CD4-positive, alpha-beta memory T cell (primary cell): ENCODE measurements around the gene CXCR6. TPM values are rescaled to one million over a fixed set of nuclear protein-coding genes. Genes with fewer than 3 reads are reported as not detected.

ENCODE experiments used
- CTCF ChIA-PET: fragments of 350-600 bp; sonication (Branson Sonifier 250); formaldehyde crosslinking; loops from one replicate; lab custom pipeline; 2021; ENCODE audit warnings: inconsistent platforms; ENCODE audit not compliant: partially characterized antibody; lab: Charles Lee
- POLR2A ChIA-PET: fragments of 350-600 bp; sonication (Branson Sonifier 250); formaldehyde crosslinking; loops from one replicate; lab custom pipeline; 2021; ENCODE audit not compliant: partially characterized antibody; lab: Charles Lee
- DNase-seq, 5 donors: peaks; one replicate each; pipeline versions ENCODE4 v3.0.0 to v3.0.0-alpha.2; 2020 to 2022; ENCODE audit warnings: mixed read lengths in 1 of 5
- H3K27ac ChIP-seq: one replicate; pipeline ENCODE4 v1.7.0; 2013; ENCODE audit warnings: low read depth, low read length
- H3K27me3 ChIP-seq: 2 replicates; pipeline ENCODE4 v1.7.0; 2013; ENCODE audit warnings: mild to moderate bottlenecking, low read length, moderate library complexity; ENCODE audit not compliant: insufficient read depth
- H3K36me3 ChIP-seq: 2 replicates; pipeline ENCODE4 v1.7.0; 2013; ENCODE audit warnings: mild to moderate bottlenecking, low read length, moderate library complexity; ENCODE audit not compliant: insufficient read depth
- H3K4me1 ChIP-seq: 2 replicates; pipeline ENCODE4 v1.7.0; 2013; ENCODE audit warnings: mild to moderate bottlenecking, low read length, moderate library complexity; ENCODE audit not compliant: insufficient read depth
- H3K4me3 ChIP-seq, 2 donors: one replicate each; pipeline ENCODE4 v1.7.0; 2013; ENCODE audit warnings: low read length in 2 of 2, mild to moderate bottlenecking in 1 of 2
- H3K9me3 ChIP-seq, 2 donors: one replicate each; pipeline ENCODE4 v1.7.0; 2013; ENCODE audit warnings: low read length in 2 of 2, control low read depth in 1 of 2; ENCODE audit not compliant: control insufficient read depth in 1 of 2
- H3K27ac Mint-ChIP-seq, 7 donors: one replicate each; pipeline ENCODE4 v1.8.0; 2020 to 2021; ENCODE audit warnings: mixed read lengths in 7 of 7, mild to moderate bottlenecking in 6 of 7, inconsistent platforms in 3 of 7, moderate library complexity in 3 of 7
- H3K27me3 Mint-ChIP-seq, 2 donors: one replicate each; pipeline ENCODE4 v1.8.0; 2020 to 2021; ENCODE audit warnings: mixed read lengths in 2 of 2
- H3K36me3 Mint-ChIP-seq, 2 donors: one replicate each; pipeline ENCODE4 v1.8.0; 2020 to 2021; ENCODE audit warnings: mixed read lengths in 2 of 2, inconsistent platforms in 1 of 2, mild to moderate bottlenecking in 1 of 2
- H3K4me1 Mint-ChIP-seq, 4 donors: one replicate each; pipeline ENCODE4 v1.8.0; 2020 to 2021; ENCODE audit warnings: mixed read lengths in 4 of 4, mild to moderate bottlenecking in 1 of 4
- H3K4me3 Mint-ChIP-seq, 8 donors: one replicate each; pipeline ENCODE4 v1.8.0; 2020 to 2021; ENCODE audit warnings: mixed read lengths in 8 of 8, mild to moderate bottlenecking in 7 of 8, moderate library complexity in 6 of 8, inconsistent platforms in 3 of 8
- H3K9me3 Mint-ChIP-seq, 8 donors: one replicate each; pipeline ENCODE4 v1.8.0; 2020 to 2021; ENCODE audit warnings: mixed read lengths in 8 of 8, mild to moderate bottlenecking in 5 of 8, inconsistent platforms in 3 of 8, moderate library complexity in 1 of 8
- intact Hi-C: fragments of 100-400 bp; cut with micrococcal nuclease; formaldehyde crosslinking; loops from one replicate; pipeline ENCODE4 v1.15.1; 2023
- polyA plus RNA-seq, 2 donors: library from polyadenylated mRNA; unstranded; fragments of 300-500 nt; fragmentation: Illumina TruSeq; gene quantifications; one replicate each; pipeline ENCODE4 v1.2.3, GENCODE V29; 2021
- total RNA-seq, 2 experiments: library from RNA; stranded (reverse); gene quantifications; one replicate each; pipeline ENCODE4 v1.2.3, GENCODE V29; 2021

The CXCR6 gene
- total and polyA plus RNA-seq, 4 experiments from 2014 or later: 6.1 to 13.6 (median 9.1) TPM

GRCh38 chr3:45978006-45978761 lies 34.9 kb downstream of the CXCR6 start:
- CTCF ChIA-PET: interaction anchor here (2.3 to 6.1 kb wide), 4 partner anchors 10 to 100 kb away, joined by 8 to 65 read pairs (median 12); partner anchors contain the start of gene CXCR6

GRCh38 chr3:45979378-45979777 lies 36.1 kb downstream of the CXCR6 start:
- Mint-ChIP-seq H3K4me3 (peak overlapping the region in 5 of 8 donors; percentile 35 to 92 (median 42)), H3K9me3 (no peaks in the 10 kb centered on the region), H3K4me1 (peaks cover 48 to 93% (median 68%) of the 10 kb centered on the region in 4 donors), H3K27ac (peak overlapping the region; percentile 63 to 88 (median 86)), H3K27me3 (no peaks in the 10 kb centered on the region), H3K36me3 (peaks cover 50 to 73% of the 10 kb centered on the region in 2 donors)
- POLR2A ChIA-PET: interaction anchor here (0.6 to 4.6 kb wide), 9 partner anchors 10 to 374 kb away, joined by 3 to 51 read pairs (median 3); partner anchors contain the start of genes CXCR6 and FYCO1
- DNase-seq: no peak
- peaks cover 79% of the 10 kb centered on the region for H3K4me1 ChIP-seq
- H3K36me3 ChIP-seq: peaks cover 51% of the 10 kb centered on the region
- peak overlapping the region; percentile 25 for H3K27ac ChIP-seq
- H3K9me3 ChIP-seq: no peaks in the 10 kb centered on the region
- CTCF ChIA-PET: interaction anchor here (1.4 to 6.0 kb wide), 6 partner anchors 10 to 98 kb away, joined by 3 to 39 read pairs (median 12); partner anchors contain the start of gene CXCR6
- H3K4me3 ChIP-seq: no peak overlapping the region
- intact Hi-C loops: loop anchor here (5.0 kb wide), 1 partner anchor 37 kb away; the partner anchor contains the start of gene CXCR6
- H3K27me3 ChIP-seq: no peaks in the 10 kb centered on the region

More at GRCh38 chr3:45978006-45978761, 34.9 kb downstream of the CXCR6 start:
- peak overlapping the region; percentile 31 to 99 (median 90) for H3K27ac Mint-ChIP-seq
- Histone ChIP-seq H3K27me3 (no peaks in the 10 kb centered on the region), H3K36me3 (peaks cover 40% of the 10 kb centered on the region), H3K9me3 (no peaks in the 10 kb centered on the region), H3K4me1 (peaks cover 91% of the 10 kb centered on the region), H3K27ac (peak overlapping the region; percentile 10), H3K4me3 (peak overlapping the region in 1 of 2 donors; percentile 2)
- intact Hi-C loops: loop anchor here (5.0 kb wide), 1 partner anchor 36 kb away; the partner anchor contains the start of gene CXCR6
- peak; percentile 38 to 73 (median 48) for DNase-seq
- peaks cover 39 to 68% of the 10 kb centered on the region in 2 donors for H3K36me3 Mint-ChIP-seq
- H3K4me3 Mint-ChIP-seq: peak overlapping the region in 7 of 8 donors; percentile 38 to 93 (median 79)
- H3K4me1 Mint-ChIP-seq: peaks cover 50 to 96% (median 74%) of the 10 kb centered on the region in 4 donors
- no peaks in the 10 kb centered on the region for H3K9me3 Mint-ChIP-seq
- POLR2A ChIA-PET: interaction anchor here (1.4 to 7.3 kb wide), 10 partner anchors 9 to 392 kb away, joined by 3 to 108 read pairs (median 14); partner anchors contain the start of genes CCR5, CXCR6 and FYCO1
- H3K27me3 Mint-ChIP-seq: no peaks in the 10 kb centered on the region

- Mint-ChIP-seq H3K4me1 (peaks cover 40 to 89% (median 62%) of the 10 kb centered on the region in 4 donors), H3K27ac (peak overlapping the region; percentile 22 to 88 (median 86)), H3K36me3 (peaks cover 50 to 74% of the 10 kb centered on the region in 2 donors), H3K9me3 (no peaks in the 10 kb centered on the region), H3K4me3 (peak overlapping the region in 1 of 8 donors; percentile 40), H3K27me3 (no peaks in the 10 kb centered on the region)
- H3K4me1 ChIP-seq: peaks cover 69% of the 10 kb centered on the region
- no peak overlapping the region for H3K4me3 ChIP-seq
- no peak overlapping the region for H3K27ac ChIP-seq
- H3K9me3 ChIP-seq: no peaks in the 10 kb centered on the region
- ChIA-PET CTCF (interaction anchor here (1.4 to 6.0 kb wide), 6 partner anchors 9 to 97 kb away, joined by 3 to 39 read pairs (median 12); partner anchors contain the start of gene CXCR6), POLR2A (interaction anchor here (0.9 to 3.8 kb wide), 10 partner anchors 9 to 373 kb away, joined by 3 to 51 read pairs (median 4); partner anchors contain the start of gene FYCO1)
- peaks cover 47% of the 10 kb centered on the region for H3K36me3 ChIP-seq
- DNase-seq: no peak
- intact Hi-C loops: no loop called here
- no peaks in the 10 kb centered on the region for H3K27me3 ChIP-seq
Observed at GRCh38 chr3:45980229-45980813, 37.1 kb downstream of the CXCR6 start.

- CTCF ChIA-PET: interaction anchor here (1.5 to 6.0 kb wide), 5 partner anchors 9 to 97 kb away, joined by 3 to 39 read pairs (median 20); partner anchors contain the start of gene CXCR6
- peaks cover 64% of the 10 kb centered on the region for H3K4me1 ChIP-seq
- Mint-ChIP-seq H3K27ac (peak overlapping the region in 4 of 7 donors; percentile 12 to 86 (median 69)), H3K36me3 (peaks cover 50 to 74% of the 10 kb centered on the region in 2 donors), H3K27me3 (no peaks in the 10 kb centered on the region), H3K9me3 (no peaks in the 10 kb centered on the region), H3K4me3 (peak overlapping the region in 1 of 8 donors; percentile 5), H3K4me1 (peaks cover 35 to 88% (median 60%) of the 10 kb centered on the region in 4 donors)
- no peaks in the 10 kb centered on the region for H3K27me3 ChIP-seq
- no peak for DNase-seq
- POLR2A ChIA-PET: interaction anchor here (0.8 to 3.8 kb wide), 6 partner anchors 11 to 85 kb away, joined by 3 to 51 read pairs (median 4); partner anchors contain the start of gene FYCO1
- intact Hi-C loops: no loop called here
- H3K27ac ChIP-seq: no peak overlapping the region
- no peaks in the 10 kb centered on the region for H3K9me3 ChIP-seq
- H3K4me3 ChIP-seq: no peak overlapping the region
- H3K36me3 ChIP-seq: peaks cover 44% of the 10 kb centered on the region
Observed at GRCh38 chr3:45980819-45981218, 37.6 kb downstream of the CXCR6 start.

- Mint-ChIP-seq H3K27me3 (no peaks in the 10 kb centered on the region), H3K27ac (peak overlapping the region in 6 of 7 donors; percentile 12 to 86 (median 61)), H3K4me1 (peaks cover 32 to 88% (median 58%) of the 10 kb centered on the region in 4 donors), H3K9me3 (no peaks in the 10 kb centered on the region), H3K36me3 (peaks cover 50 to 75% of the 10 kb centered on the region in 2 donors), H3K4me3 (peak overlapping the region in 2 of 8 donors; percentile 5 to 17)
- peaks cover 44% of the 10 kb centered on the region for H3K36me3 ChIP-seq
- DNase-seq: no peak
- H3K27ac ChIP-seq: no peak overlapping the region
- no peaks in the 10 kb centered on the region for H3K9me3 ChIP-seq
- H3K4me3 ChIP-seq: no peak overlapping the region
- CTCF ChIA-PET: interaction anchor here (1.1 to 6.0 kb wide), 4 partner anchors 10 to 96 kb away, joined by 3 to 39 read pairs (median 29); no protein-coding TSS in a partner anchor
- peaks cover 63% of the 10 kb centered on the region for H3K4me1 ChIP-seq
- POLR2A ChIA-PET: interaction anchor here (0.8 to 3.8 kb wide), 7 partner anchors 12 to 84 kb away, joined by 3 to 51 read pairs (median 4); partner anchors contain the start of gene FYCO1
- intact Hi-C loops: no loop called here
- H3K27me3 ChIP-seq: no peaks in the 10 kb centered on the region
Observed at GRCh38 chr3:45981346-45982074, 38.2 kb downstream of the CXCR6 start.

- no peak for DNase-seq
- Mint-ChIP-seq H3K4me1 (peaks cover 32 to 88% (median 58%) of the 10 kb centered on the region in 4 donors), H3K27me3 (no peaks in the 10 kb centered on the region), H3K4me3 (no peak overlapping the region), H3K36me3 (peaks cover 46 to 71% of the 10 kb centered on the region in 2 donors), H3K27ac (peak overlapping the region in 2 of 7 donors; percentile 47 to 76), H3K9me3 (no peaks in the 10 kb centered on the region)
- POLR2A ChIA-PET: interaction anchor here (3.5 kb wide), 1 partner anchor 10 kb away, joined by 30 read pairs; the partner anchor contains the start of gene FYCO1
- no peaks in the 10 kb centered on the region for H3K9me3 ChIP-seq
- H3K27ac ChIP-seq: no peak overlapping the region
- peaks cover 64% of the 10 kb centered on the region for H3K4me1 ChIP-seq
- intact Hi-C loops: no loop called here
- no peak overlapping the region for H3K4me3 ChIP-seq
- peaks cover 44% of the 10 kb centered on the region for H3K36me3 ChIP-seq
- CTCF ChIA-PET: interaction anchor here (1.1 to 6.0 kb wide), 3 partner anchors 17 to 94 kb away, joined by 3 to 39 read pairs (median 38); no protein-coding TSS in a partner anchor
- no peaks in the 10 kb centered on the region for H3K27me3 ChIP-seq
Observed at GRCh38 chr3:45983770-45984169, 40.5 kb downstream of the CXCR6 start.
